ENCODE data around the gene IGSF10.

The IGSF10 gene

GRCh38 chr3:151459358-151459757 is 1.5 kb downstream of the IGSF10 start:
- no peak for DNase-seq

GRCh38 chr3:151456065-151456464 is 4.8 kb downstream of the IGSF10 start:
- no peak for DNase-seq

- no peak for DNase-seq
Observed at GRCh38 chr3:151452841-151453240, 8.0 kb downstream of the IGSF10 start.

GRCh38 chr3:151452368-151452767 is 8.5 kb downstream of the IGSF10 start:
- no peak for DNase-seq

- no peak for DNase-seq
Observed at GRCh38 chr3:151446002-151446340, 14.9 kb downstream of the IGSF10 start.

- DNase-seq, result no peak
Observed at GRCh38 chr3:151445273-151446001, 15.4 kb downstream of the IGSF10 start.

GRCh38 chr3:151443583-151443982 is 17.3 kb downstream of the IGSF10 start:
- no peak for DNase-seq

- no peak for DNase-seq
Observed at GRCh38 chr3:151440940-151441339, 19.9 kb downstream of the IGSF10 start.

GRCh38 chr3:151439652-151440125 is 21.2 kb downstream of the IGSF10 start:
- DNase-seq, result peak; percentile 82

GRCh38 chr3:151437906-151438305 is 23.0 kb downstream of the IGSF10 start:
- no peak for DNase-seq

- DNase-seq, result no peak
Observed at GRCh38 chr3:151436675-151437446, 24.0 kb downstream of the IGSF10 start.

- no peak for DNase-seq
Observed at GRCh38 chr3:151434151-151434890, 26.5 kb downstream of the IGSF10 start.

- no peak for DNase-seq
Observed at GRCh38 chr3:151432616-151433372, 28.1 kb downstream of the IGSF10 start.

- DNase-seq, result no peak
Observed at GRCh38 chr3:151431940-151432339, 28.9 kb downstream of the IGSF10 start.

- DNase-seq, result no peak
Observed at GRCh38 chr3:151430821-151431484, 29.9 kb downstream of the IGSF10 start.

- no peak for DNase-seq
Observed at GRCh38 chr3:151428386-151428785, 32.5 kb downstream of the IGSF10 start.

GRCh38 chr3:151426341-151426657 is 34.6 kb downstream of the IGSF10 start:
- no peak for DNase-seq

GRCh38 chr3:151425627-151426340 is 35.1 kb downstream of the IGSF10 start:
- no peak for DNase-seq

GRCh38 chr3:151423091-151423490 is 37.8 kb downstream of the IGSF10 start:
- DNase-seq, result no peak

- DNase-seq, result no peak
Observed at GRCh38 chr3:151421938-151422337, 38.9 kb downstream of the IGSF10 start.

GRCh38 chr3:151419806-151420205 is 41.1 kb downstream of the IGSF10 start:
- DNase-seq, result no peak

GRCh38 chr3:151415289-151415688 is 45.6 kb downstream of the IGSF10 start:
- DNase-seq, result no peak
